Gastrocnemius medialis (tissue), 4 donors: ENCODE data around the gene ZNF77. TPM values are rescaled to one million over a fixed set of nuclear protein-coding genes. Genes with fewer than 3 reads are reported as not detected.
A peak's percentile ranks its signal among the peaks of the same experiment; 100 is the strongest.
"Not testable (repeated sequence)": the region's sequence is repeated elsewhere in the genome, so short reads cannot be mapped to it uniquely, and the experiment has no call there.

Experiments used
- ATAC-seq, 2 donors: fragments of 150-250 bp; one replicate each; pipeline ENCODE4 v1.9.1; 2016
- DNase-seq, 2 donors: peaks; one replicate each; pipeline ENCODE4 v3.0.0-alpha.2; 2019
- H3K27ac ChIP-seq, 4 donors: fragments of 200-600 bp; sonication (generic); 1 replicate in 1 of 4; 2 replicates in 3 of 4; pipeline ENCODE4 v1.5.1; 2016 to 2018; ENCODE audit warnings: mild to moderate bottlenecking in 2 of 4, moderate library complexity in 1 of 4
- H3K27me3 ChIP-seq, 3 donors: fragments of 200-600 bp; sonication (generic) in 2 of 3; 1 replicate in 1 of 3; 2 replicates in 2 of 3; pipeline versions ENCODE4 v1.5.1 to v1.6.0; 2016 to 2019; ENCODE audit warnings: mild to moderate bottlenecking in 1 of 3, moderate library complexity in 1 of 3
- H3K36me3 ChIP-seq, 2 donors: fragments of 200-600 bp; sonication (generic) in 1 of 2; one replicate each; pipeline ENCODE4 v1.5.1; 2017 to 2018
- H3K4me1 ChIP-seq, 2 donors: fragments of 200-600 bp; sonication (generic) in 1 of 2; one replicate each; pipeline ENCODE4 v1.5.1; 2016 to 2017; ENCODE audit warnings: mild to moderate bottlenecking in 2 of 2
- H3K4me3 ChIP-seq, 4 donors: fragments of 200-600 bp; sonication (generic) in 3 of 4; 1 replicate in 1 of 4; 2 replicates in 3 of 4; pipeline ENCODE4 v1.5.1; 2016 to 2019; ENCODE audit warnings: mild to moderate bottlenecking in 2 of 4
- H3K9me3 ChIP-seq, 3 donors: fragments of 200-600 bp; sonication (generic) in 2 of 3; 1 replicate in 1 of 3; 2 replicates in 2 of 3; pipeline ENCODE4 v1.5.1; 2016 to 2019
- CTCF ChIP-seq, 5 experiments: fragments of 450-650 bp in 3 of 5; fragments of 200-600 bp in 2 of 5; sonication (generic) in 2 of 5; IDR thresholded peaks in 4 of 5; conservative IDR thresholded peaks in 1 of 5; 1 replicate in 4 of 5; 2 replicates in 1 of 5; pipeline ENCODE4 v1.5.1; 2016 to 2019; ENCODE audit warnings: antibody characterized with exemption in 5 of 5, mild to moderate bottlenecking in 3 of 5, moderate library complexity in 3 of 5
- POLR2A ChIP-seq, 2 donors: fragments of 450-650 bp; IDR thresholded peaks; one replicate each; pipeline ENCODE4 v1.6.1; 2017; ENCODE audit warnings: antibody characterized with exemption in 2 of 2, mild to moderate bottlenecking in 2 of 2, moderate library complexity in 2 of 2
- in situ Hi-C, 4 donors: fragments of 200-750 bp; cut with MboI; loops; one replicate each; pipeline versions ENCODE4 v1.15.0 to v1.8.0; 2017; ENCODE audit warnings: low sequenced_read_pairs in 4 of 4
- intact Hi-C: fragments of 100-400 bp; cut with DNase I; formaldehyde crosslinking; loops from one replicate; pipeline ENCODE4 v1.15.1; 2023; ENCODE audit warnings: low total_unique reads
- total RNA-seq, 4 donors: library from RNA; depleted of rRNA; stranded (reverse); fragments of >200 nt; gene quantifications; one replicate each; pipeline versions ENCODE4 v1.1.0 to v1.2.3, GENCODE V29; 2016

Gene ZNF77
- total RNA-seq, 4 donors from 2014 or later, result 1.3 to 4.7 (median 1.5) TPM

- in situ Hi-C loops (loop anchor here in 2 of 4 donors (10.0 to 25.0 kb wide), 4 partner anchors 93 to 193 kb away; partner anchors contain the start of genes GNA11 (in 1 of the 2) and TLE5 (in 1 of the 2)), intact Hi-C loops (no loop called here)
- H3K9me3 ChIP-seq, result no peaks in the 10 kb centered on the region
- DNase-seq (peak in 1 of 2 donors; percentile 41), ATAC-seq (peak in 1 of 2 donors; percentile 27)
- H3K4me3 ChIP-seq, result no peak overlapping the region
- H3K36me3 ChIP-seq, result no peaks in the 10 kb centered on the region
- no peaks in the 10 kb centered on the region for H3K27me3 ChIP-seq
- TF ChIP-seq POLR2A (IDR thresholded peaks at IDR 0.05) (no peak), CTCF (IDR thresholded peaks at IDR 0.05 in 4 of 5, conservative IDR thresholded peaks at IDR 0.05 in 1 of 5) (no peak)
- peak overlapping the region; percentile 43 to 81 (median 71) for H3K27ac ChIP-seq
- H3K4me1 ChIP-seq, result peaks cover 29 to 44% of the 10 kb centered on the region in 2 donors
Measured at GRCh38 chr19:2969104-2969504, 24.3 kb upstream of the ZNF77 start.

- no peaks in the 10 kb centered on the region for H3K36me3 ChIP-seq
- no peaks in the 10 kb centered on the region for H3K9me3 ChIP-seq
- H3K4me3 ChIP-seq, result no peak overlapping the region
- H3K27ac ChIP-seq, result peak overlapping the region in 1 of 4 donors; percentile 81
- ATAC-seq (no peak), DNase-seq (no peak)
- H3K27me3 ChIP-seq, result no peaks in the 10 kb centered on the region
- no peak for TF ChIP-seq CTCF (IDR thresholded peaks at IDR 0.05 in 4 of 5, conservative IDR thresholded peaks at IDR 0.05 in 1 of 5)
- TF ChIP-seq POLR2A (IDR thresholded peaks at IDR 0.05), result no peak
- peaks cover 20 to 35% of the 10 kb centered on the region in 2 donors for H3K4me1 ChIP-seq
- intact Hi-C loops, result no loop called here
- in situ Hi-C loops, result loop anchor here in 2 of 4 donors (10.0 to 25.0 kb wide), 4 partner anchors 94 to 194 kb away; partner anchors contain the start of genes GNA11 (in 1 of the 2) and TLE5 (in 1 of the 2)
Measured at GRCh38 chr19:2967972-2968371, 23.2 kb upstream of the ZNF77 start.

- in situ Hi-C loops, result loop anchor here in 2 of 4 donors (5.0 to 25.0 kb wide), 5 partner anchors 97 to 197 kb away; partner anchors contain the start of genes GNA11 (in 1 of the 2) and TLE5 (in 1 of the 2)
- TF ChIP-seq CTCF (IDR thresholded peaks at IDR 0.05 in 4 of 5, conservative IDR thresholded peaks at IDR 0.05 in 1 of 5), result no peak
- no peak for TF ChIP-seq POLR2A (IDR thresholded peaks at IDR 0.05)
- no peak for DNase-seq
- no peaks in the 10 kb centered on the region for H3K36me3 ChIP-seq
- no peak for ATAC-seq
- H3K4me1 ChIP-seq, result peaks cover 6 to 12% of the 10 kb centered on the region in 2 donors
- no peak overlapping the region for H3K27ac ChIP-seq
- intact Hi-C loops, result no loop called here
- no peaks in the 10 kb centered on the region for H3K9me3 ChIP-seq
- no peak overlapping the region for H3K4me3 ChIP-seq
- no peaks in the 10 kb centered on the region for H3K27me3 ChIP-seq
Measured at GRCh38 chr19:2964874-2965273, 20.1 kb upstream of the ZNF77 start.

- H3K27ac ChIP-seq, H3K27me3 ChIP-seq, ATAC-seq, DNase-seq, H3K4me3 ChIP-seq, H3K9me3 ChIP-seq, H3K4me1 ChIP-seq, H3K36me3 ChIP-seq: not testable (repeated sequence)
- intact Hi-C loops (loop anchor here (2.0 kb wide), 2 partner anchors 141 to 199 kb away; no protein-coding TSS in a partner anchor), in situ Hi-C loops (loop anchor here in 2 of 4 donors (5.0 to 25.0 kb wide), 5 partner anchors 99 to 199 kb away; partner anchors contain the start of genes GNA11 (in 1 of the 2) and TLE5 (in 1 of the 2))
Measured at GRCh38 chr19:2963631-2964030, 18.9 kb upstream of the ZNF77 start.

GRCh38 chr19:2963122-2963521, 18.4 kb upstream of the ZNF77 start:
- Histone ChIP-seq H3K27ac (no peak overlapping the region), H3K36me3 (no peaks in the 10 kb centered on the region), H3K4me3 (no peak overlapping the region), H3K9me3 (no peaks in the 10 kb centered on the region), H3K4me1 (peaks cover 1 to 2% of the 10 kb centered on the region in 2 donors), H3K27me3 (no peaks in the 10 kb centered on the region)
- TF ChIP-seq POLR2A (IDR thresholded peaks at IDR 0.05) (no peak), CTCF (IDR thresholded peaks at IDR 0.05 in 4 of 5, conservative IDR thresholded peaks at IDR 0.05 in 1 of 5) (no peak)
- ATAC-seq, result no peak
- in situ Hi-C loops, result loop anchor here in 2 of 4 donors (5.0 to 25.0 kb wide), 5 partner anchors 99 to 199 kb away; partner anchors contain the start of genes GNA11 (in 1 of the 2) and TLE5 (in 1 of the 2)
- no peak for DNase-seq
- intact Hi-C loops, result loop anchor here (2.0 kb wide), 2 partner anchors 142 to 200 kb away; no protein-coding TSS in a partner anchor
